NB4 (cell line): Measurements from ENCODE around the gene TPPP3.

Experiments used
- MYC ChIP-seq: IDR thresholded peaks from 2 replicates; pipeline ENCODE4 v1.6.1; 2011; ENCODE audit warnings: low read depth, low read length
- POLR2A ChIP-seq: IDR thresholded peaks from 2 replicates; pipeline ENCODE4 v1.6.1; 2011; ENCODE audit warnings: mild to moderate bottlenecking; ENCODE audit not compliant: insufficient read length; ENCODE audit errors: extremely low read depth
- TF ChIP-seq, protein P1 (sequence below): IDR thresholded peaks from one replicate; pipeline ENCODE4 v1.5.1; 2012; ENCODE audit warnings: low read depth, low read length

DNA sequence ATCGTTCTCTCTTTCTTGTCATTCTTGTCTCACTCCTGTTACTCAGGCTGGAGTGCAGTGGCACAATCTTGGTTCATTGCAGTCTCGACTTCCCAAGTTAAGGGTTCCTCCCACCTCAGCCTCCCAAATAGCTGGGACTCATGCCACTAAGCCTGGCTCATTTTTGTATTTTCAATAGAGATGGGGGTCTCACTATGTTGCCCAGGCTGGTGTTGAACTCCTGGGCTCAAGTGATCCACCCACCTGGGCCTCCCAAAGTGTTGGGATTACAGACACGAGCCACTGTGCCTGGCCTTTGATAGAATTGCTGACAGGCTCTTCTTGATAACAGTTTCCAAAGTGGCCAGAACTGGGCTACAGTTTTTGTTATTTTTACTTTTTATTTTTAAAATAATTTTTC, 32.3 kb downstream of the TPPP3 start:
- TF ChIP-seq, protein P1, sequence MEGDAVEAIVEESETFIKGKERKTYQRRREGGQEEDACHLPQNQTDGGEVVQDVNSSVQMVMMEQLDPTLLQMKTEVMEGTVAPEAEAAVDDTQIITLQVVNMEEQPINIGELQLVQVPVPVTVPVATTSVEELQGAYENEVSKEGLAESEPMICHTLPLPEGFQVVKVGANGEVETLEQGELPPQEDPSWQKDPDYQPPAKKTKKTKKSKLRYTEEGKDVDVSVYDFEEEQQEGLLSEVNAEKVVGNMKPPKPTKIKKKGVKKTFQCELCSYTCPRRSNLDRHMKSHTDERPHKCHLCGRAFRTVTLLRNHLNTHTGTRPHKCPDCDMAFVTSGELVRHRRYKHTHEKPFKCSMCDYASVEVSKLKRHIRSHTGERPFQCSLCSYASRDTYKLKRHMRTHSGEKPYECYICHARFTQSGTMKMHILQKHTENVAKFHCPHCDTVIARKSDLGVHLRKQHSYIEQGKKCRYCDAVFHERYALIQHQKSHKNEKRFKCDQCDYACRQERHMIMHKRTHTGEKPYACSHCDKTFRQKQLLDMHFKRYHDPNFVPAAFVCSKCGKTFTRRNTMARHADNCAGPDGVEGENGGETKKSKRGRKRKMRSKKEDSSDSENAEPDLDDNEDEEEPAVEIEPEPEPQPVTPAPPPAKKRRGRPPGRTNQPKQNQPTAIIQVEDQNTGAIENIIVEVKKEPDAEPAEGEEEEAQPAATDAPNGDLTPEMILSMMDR: no peak
- no peak for TF ChIP-seq POLR2A
- TF ChIP-seq MYC: no peak
